IMR-90 (cell line): ENCODE measurements around the gene PRKCH. TPM values are rescaled to one million over a fixed set of nuclear protein-coding genes. Genes with fewer than 3 reads are reported as not detected.

Experiments
- ATAC-seq: fragments of 200-7000 bp; cut with Tn5 transposase; 2 replicates; pipeline ENCODE4 v1.9.1; 2020; ENCODE audit warnings: low read depth, mild to moderate bottlenecking, moderate library complexity
- BruUV-seq: library from RNA; stranded (reverse); fragments of 400-500 nt; replicated peaks from 2 replicates; lab custom pipeline; 2021; lab: Mats Ljungman, UMichigan
- CTCF ChIA-PET: fragments of 300-600 bp; formaldehyde crosslinking; extraction: SDS; loops from one replicate; lab custom pipeline; 2021; ENCODE audit warnings: antibody characterized with exemption; lab: Yijun Ruan, JAX
- POLR2A ChIA-PET: fragments of 300-600 bp; sonication (Branson Sonifier 250); formaldehyde crosslinking; loops from one replicate; lab custom pipeline; 2022; ENCODE audit warnings: antibody characterized with exemption; ENCODE audit not compliant: unreplicated experiment; lab: Charles Lee
- DNase-seq: peaks from one replicate; pipeline ENCODE4 v3.0.0; 2013
- H2AFZ ChIP-seq: replicated peaks from 2 replicates; pipeline ENCODE3; 2013; ENCODE audit warnings: low read length, mild to moderate bottlenecking; ENCODE audit not compliant: poor library complexity
- H2AK5ac ChIP-seq: 2 replicates; pipeline ENCODE4 v1.6.1; 2013; ENCODE audit warnings: low read depth, low read length, inconsistent platforms
- H2AK9ac ChIP-seq: replicated peaks from 2 replicates; pipeline ENCODE3; 2013; ENCODE audit warnings: mild to moderate bottlenecking, low read depth, low read length, moderate library complexity; ENCODE audit not compliant: poor library complexity
- H2BK120ac ChIP-seq: 2 replicates; pipeline ENCODE4 v1.6.1; 2013; ENCODE audit warnings: low read depth, low read length, inconsistent platforms
- H2BK15ac ChIP-seq: 3 replicates; pipeline ENCODE4 v1.6.1; 2013; ENCODE audit warnings: low read depth, low read length, inconsistent platforms
- H2BK20ac ChIP-seq: 2 replicates; pipeline ENCODE4 v1.6.1; 2013; ENCODE audit warnings: low read depth, mild to moderate bottlenecking, inconsistent platforms, low read length, moderate library complexity
- H2BK5ac ChIP-seq: 2 replicates; pipeline ENCODE4 v1.6.1; 2013; ENCODE audit warnings: mild to moderate bottlenecking, low read depth, low read length, inconsistent platforms; ENCODE audit not compliant: poor library complexity, severe bottlenecking
- H3K14ac ChIP-seq: replicated peaks from 2 replicates; pipeline ENCODE4 v1.6.1; 2013; ENCODE audit warnings: low read depth, low read length, inconsistent platforms
- H3K18ac ChIP-seq: 2 replicates; pipeline ENCODE4 v1.6.1; 2013; ENCODE audit warnings: low read depth, low read length, control low read depth
- H3K23ac ChIP-seq: 2 replicates; pipeline ENCODE4 v1.6.1; 2013; ENCODE audit warnings: low read depth, low read length, inconsistent platforms
- H3K27ac ChIP-seq: 2 replicates; pipeline ENCODE4 v1.5.1; 2013; ENCODE audit warnings: mild to moderate bottlenecking, control low read depth, low read length; ENCODE audit not compliant: insufficient read depth
- H3K27me3 ChIP-seq: 2 replicates; pipeline ENCODE4 v1.6.1; 2013; ENCODE audit warnings: low read length; ENCODE audit not compliant: control insufficient read depth, insufficient read depth
- H3K36me3 ChIP-seq: 2 replicates; pipeline ENCODE4 v1.6.1; 2013; ENCODE audit warnings: low read length, mixed read lengths; ENCODE audit not compliant: control insufficient read depth, insufficient read depth
- H3K4ac ChIP-seq: 2 replicates; pipeline ENCODE4 v1.6.1; 2013; ENCODE audit warnings: low read depth, low read length, inconsistent platforms
- H3K4me1 ChIP-seq: 2 replicates; pipeline ENCODE4 v1.6.1; 2013; ENCODE audit warnings: low read length, mixed read lengths; ENCODE audit not compliant: control insufficient read depth, insufficient read depth
- H3K4me2 ChIP-seq: 2 replicates; pipeline ENCODE4 v1.6.1; 2013; ENCODE audit warnings: low read depth, mild to moderate bottlenecking, control low read depth, low read length, moderate library complexity
- H3K4me3 ChIP-seq: 2 replicates; pipeline ENCODE4 v1.5.1; 2013; ENCODE audit warnings: low read depth, mild to moderate bottlenecking, control low read depth, low read length, moderate library complexity; ENCODE audit not compliant: insufficient read depth
- H3K56ac ChIP-seq: 2 replicates; pipeline ENCODE4 v1.6.1; 2013; ENCODE audit warnings: low read length, inconsistent platforms; ENCODE audit not compliant: insufficient read depth; ENCODE audit errors: extremely low read depth
- H3K79me1 ChIP-seq, 2 experiments: 2 replicates each; pipeline ENCODE4 v1.6.1; 2013; ENCODE audit warnings: low read length in 2 of 2, inconsistent platforms in 1 of 2, low read depth in 1 of 2
- H3K9ac ChIP-seq: 2 replicates; pipeline ENCODE4 v1.6.1; 2013; ENCODE audit warnings: low read depth, low read length, control low read depth
- H3K9me1 ChIP-seq: 2 replicates; pipeline ENCODE4 v1.6.1; 2013; ENCODE audit warnings: low read length, inconsistent platforms; ENCODE audit not compliant: insufficient read depth
- H3K9me3 ChIP-seq: 2 replicates; pipeline ENCODE4 v1.6.1; 2013; ENCODE audit warnings: low read length; ENCODE audit not compliant: control insufficient read depth, insufficient read depth
- H4K20me1 ChIP-seq: 2 replicates; pipeline ENCODE4 v1.6.1; 2013; ENCODE audit warnings: low read length, inconsistent platforms; ENCODE audit not compliant: insufficient read depth
- H4K5ac ChIP-seq: 2 replicates; pipeline ENCODE4 v1.6.1; 2013; ENCODE audit warnings: mild to moderate bottlenecking, low read depth, low read length, control low read depth
- H4K8ac ChIP-seq, 2 experiments: 2 replicates each; pipeline ENCODE4 v1.6.1; 2013; ENCODE audit warnings: low read depth in 2 of 2, low read length in 2 of 2, control low read depth in 1 of 2, inconsistent platforms in 1 of 2
- H4K91ac ChIP-seq: 2 replicates; pipeline ENCODE4 v1.6.1; 2013; ENCODE audit warnings: low read depth, low read length, inconsistent platforms; ENCODE audit not compliant: insufficient read depth
- BHLHE40 ChIP-seq: fragments of 150-350 bp; IDR thresholded peaks from 2 replicates; pipeline ENCODE4 v1.6.1; 2016; ENCODE audit warnings: mild to moderate bottlenecking, low read depth, low read length
- CEBPB ChIP-seq: IDR thresholded peaks from 2 replicates; pipeline ENCODE4 v1.6.1; 2012; ENCODE audit warnings: low read depth, low read length, improper control_type of control experiment
- CHD1 ChIP-seq: IDR thresholded peaks from 2 replicates; pipeline ENCODE4 v1.6.1; 2012; ENCODE audit warnings: low read depth, low read length, improper control_type of control experiment
- FOS ChIP-seq: fragments of 150-350 bp; IDR thresholded peaks from 2 replicates; pipeline ENCODE4 v1.6.1; 2016; ENCODE audit warnings: low read depth, low read length
- MAFK ChIP-seq: IDR thresholded peaks from 2 replicates; pipeline ENCODE4 v1.6.1; 2012; ENCODE audit warnings: low read depth, low read length, improper control_type of control experiment
- MAZ ChIP-seq: IDR thresholded peaks from 2 replicates; pipeline ENCODE4 v1.6.1; 2012; ENCODE audit warnings: low read depth, mild to moderate bottlenecking, low read length, improper control_type of control experiment, moderate library complexity, borderline replicate concordance
- MXI1 ChIP-seq: IDR thresholded peaks from 2 replicates; pipeline ENCODE4 v1.6.1; 2012; ENCODE audit warnings: low read depth, mild to moderate bottlenecking, low read length, moderate library complexity, borderline replicate concordance
- NFE2L2 ChIP-seq: fragments of 150-350 bp; IDR thresholded peaks from 2 replicates; pipeline ENCODE4 v1.6.1; 2016; ENCODE audit warnings: low read depth, mild to moderate bottlenecking, low read length
- POLR2A ChIP-seq: IDR thresholded peaks from 2 replicates; pipeline ENCODE4 v1.6.1; 2012; ENCODE audit warnings: mild to moderate bottlenecking, low read depth, low read length
- RAD21 ChIP-seq: IDR thresholded peaks from 2 replicates; pipeline ENCODE4 v1.6.1; 2012; ENCODE audit warnings: low read length, improper control_type of control experiment
- RCOR1 ChIP-seq: IDR thresholded peaks from 2 replicates; pipeline ENCODE4 v1.6.1; 2012; ENCODE audit warnings: mild to moderate bottlenecking, low read length, improper control_type of control experiment; ENCODE audit not compliant: insufficient replicate concordance
- RFX5 ChIP-seq: IDR thresholded peaks from 2 replicates; pipeline ENCODE4 v1.8.0; 2012; ENCODE audit warnings: low read depth, mild to moderate bottlenecking, low read length, moderate library complexity
- SMC3 ChIP-seq: fragments of 150-350 bp; IDR thresholded peaks from 2 replicates; pipeline ENCODE4 v1.6.1; 2016; ENCODE audit warnings: low read depth, mild to moderate bottlenecking, antibody characterized with exemption, low read length, moderate library complexity
- dilution Hi-C: fragments of 300-500 bp; cut with HindIII; formaldehyde crosslinking; loops from one replicate; pipeline ENCODE4 v1.14.3; 2018; ENCODE audit warnings: low sequenced_read_pairs; ENCODE audit not compliant: unreplicated experiment
- in situ Hi-C: fragments of 300-500 bp; cut with MboI; formaldehyde crosslinking; loops from 3 replicates; pipeline ENCODE4 v1.14.3; 2019; ENCODE audit warnings: low sequenced_read_pairs, inconsistent platforms, mixed read lengths
- intact Hi-C: fragments of 100-400 bp; cut with micrococcal nuclease; formaldehyde crosslinking; loops from 2 replicates; pipeline ENCODE4 v1.10.0; 2022
- polyA plus RNA-seq, 3 experiments: library from polyadenylated mRNA; depleted of rRNA; stranded (reverse); fragments of >200 nt; gene quantifications; 2 replicates each; pipeline ENCODE4 v1.2.3, GENCODE V29; 2012; ENCODE audit warnings: low replicate concordance in 1 of 3
- total RNA-seq: library from RNA; depleted of rRNA; stranded (reverse); fragments of >200 nt; gene quantifications from 2 replicates; pipeline ENCODE4 v1.2.3, GENCODE V29; 2012
- TF ChIP-seq, protein P1 (sequence below): fragments of 150-350 bp; IDR thresholded peaks from 2 replicates; pipeline ENCODE4 v1.6.1; 2017; ENCODE audit warnings: mild to moderate bottlenecking, antibody characterized with exemption, low read length, low read depth
- TF ChIP-seq, protein P2 (sequence below): conservative IDR thresholded peaks from 2 replicates; pipeline ENCODE4 v1.5.1; 2012; ENCODE audit warnings: mild to moderate bottlenecking, low read depth, low read length, improper control_type of control experiment
- TF ChIP-seq, protein P3 (sequence below): fragments of 150-350 bp; IDR thresholded peaks from 2 replicates; pipeline ENCODE4 v1.6.1; 2016; ENCODE audit warnings: low read depth, mild to moderate bottlenecking, low read length, moderate library complexity, borderline replicate concordance

Gene PRKCH
- total and polyA plus RNA-seq, 2 of the 4 experiments (the other 2 are of a cell fraction): 1.6 to 2.3 TPM

DNA sequence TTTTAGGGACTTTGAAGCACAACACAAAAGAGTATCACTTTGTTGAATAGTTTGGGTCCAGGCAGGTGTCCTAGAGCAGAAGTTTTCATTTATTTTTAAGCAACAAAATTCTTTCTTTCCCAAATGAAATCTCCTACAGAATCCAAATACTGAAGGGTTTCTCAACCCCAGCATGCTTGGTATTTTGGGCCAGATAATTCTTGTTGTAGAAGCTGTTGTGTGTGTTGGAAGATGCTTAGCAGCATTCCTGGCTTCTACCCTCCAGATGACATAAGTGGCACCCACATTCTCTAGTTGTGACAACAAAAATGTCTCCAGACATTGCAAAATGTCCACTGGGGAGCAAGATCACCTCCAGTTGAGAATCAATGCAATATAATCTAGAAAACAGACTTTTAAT, 97.8 kb downstream of the PRKCH start:
- Histone ChIP-seq H2AK5ac (no peak overlapping the region), H3K79me1 (no peaks in the 10 kb centered on the region), H3K4me2 (no peak overlapping the region), H2AFZ (no peak overlapping the region), H4K91ac (no peak overlapping the region), H4K8ac (no peak overlapping the region), H3K23ac (no peak overlapping the region), H3K4me1 (no peaks in the 10 kb centered on the region), H2BK5ac (no peak overlapping the region), H3K14ac (no peak overlapping the region), H3K27ac (no peak overlapping the region), H2BK120ac (no peak overlapping the region), H3K36me3 (no peaks in the 10 kb centered on the region), H3K56ac (no peak overlapping the region), H3K4ac (no peak overlapping the region), H3K9me1 (no peaks in the 10 kb centered on the region), H3K27me3 (peaks cover 44% of the 10 kb centered on the region), H3K9ac (no peak overlapping the region), H2BK20ac (no peak overlapping the region), H3K4me3 (no peak overlapping the region), H4K5ac (no peak overlapping the region), H3K9me3 (no peaks in the 10 kb centered on the region), H2BK15ac (no peak overlapping the region), H4K20me1 (no peaks in the 10 kb centered on the region), H2AK9ac (no peak overlapping the region), H3K18ac (no peak overlapping the region)
- ATAC-seq: no peak
- BruUV-seq: no TSS peak
- intact Hi-C loops: no loop called here
- POLR2A ChIA-PET: no interaction called here
- DNase-seq: no peak
- in situ Hi-C loops: no loop called here
- CTCF ChIA-PET: interaction anchor here (0.6 kb wide), 1 partner anchor 1421 kb away, joined by 3 read pairs; no protein-coding TSS in a partner anchor
- dilution Hi-C loops: no loop called here
- TF ChIP-seq MAZ (no peak), NFE2L2 (no peak), MAFK (no peak), POLR2A (no peak), SMC3 (no peak), FOS (no peak), CHD1 (no peak), RFX5 (no peak), CEBPB (no peak), MXI1 (no peak), RCOR1 (no peak), RAD21 (no peak), BHLHE40 (no peak)
- TF ChIP-seq, protein P1, sequence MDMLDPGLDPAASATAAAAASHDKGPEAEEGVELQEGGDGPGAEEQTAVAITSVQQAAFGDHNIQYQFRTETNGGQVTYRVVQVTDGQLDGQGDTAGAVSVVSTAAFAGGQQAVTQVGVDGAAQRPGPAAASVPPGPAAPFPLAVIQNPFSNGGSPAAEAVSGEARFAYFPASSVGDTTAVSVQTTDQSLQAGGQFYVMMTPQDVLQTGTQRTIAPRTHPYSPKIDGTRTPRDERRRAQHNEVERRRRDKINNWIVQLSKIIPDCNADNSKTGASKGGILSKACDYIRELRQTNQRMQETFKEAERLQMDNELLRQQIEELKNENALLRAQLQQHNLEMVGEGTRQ: no peak
- TF ChIP-seq, protein P2, sequence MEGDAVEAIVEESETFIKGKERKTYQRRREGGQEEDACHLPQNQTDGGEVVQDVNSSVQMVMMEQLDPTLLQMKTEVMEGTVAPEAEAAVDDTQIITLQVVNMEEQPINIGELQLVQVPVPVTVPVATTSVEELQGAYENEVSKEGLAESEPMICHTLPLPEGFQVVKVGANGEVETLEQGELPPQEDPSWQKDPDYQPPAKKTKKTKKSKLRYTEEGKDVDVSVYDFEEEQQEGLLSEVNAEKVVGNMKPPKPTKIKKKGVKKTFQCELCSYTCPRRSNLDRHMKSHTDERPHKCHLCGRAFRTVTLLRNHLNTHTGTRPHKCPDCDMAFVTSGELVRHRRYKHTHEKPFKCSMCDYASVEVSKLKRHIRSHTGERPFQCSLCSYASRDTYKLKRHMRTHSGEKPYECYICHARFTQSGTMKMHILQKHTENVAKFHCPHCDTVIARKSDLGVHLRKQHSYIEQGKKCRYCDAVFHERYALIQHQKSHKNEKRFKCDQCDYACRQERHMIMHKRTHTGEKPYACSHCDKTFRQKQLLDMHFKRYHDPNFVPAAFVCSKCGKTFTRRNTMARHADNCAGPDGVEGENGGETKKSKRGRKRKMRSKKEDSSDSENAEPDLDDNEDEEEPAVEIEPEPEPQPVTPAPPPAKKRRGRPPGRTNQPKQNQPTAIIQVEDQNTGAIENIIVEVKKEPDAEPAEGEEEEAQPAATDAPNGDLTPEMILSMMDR: no peak
- TF ChIP-seq, protein P3, sequence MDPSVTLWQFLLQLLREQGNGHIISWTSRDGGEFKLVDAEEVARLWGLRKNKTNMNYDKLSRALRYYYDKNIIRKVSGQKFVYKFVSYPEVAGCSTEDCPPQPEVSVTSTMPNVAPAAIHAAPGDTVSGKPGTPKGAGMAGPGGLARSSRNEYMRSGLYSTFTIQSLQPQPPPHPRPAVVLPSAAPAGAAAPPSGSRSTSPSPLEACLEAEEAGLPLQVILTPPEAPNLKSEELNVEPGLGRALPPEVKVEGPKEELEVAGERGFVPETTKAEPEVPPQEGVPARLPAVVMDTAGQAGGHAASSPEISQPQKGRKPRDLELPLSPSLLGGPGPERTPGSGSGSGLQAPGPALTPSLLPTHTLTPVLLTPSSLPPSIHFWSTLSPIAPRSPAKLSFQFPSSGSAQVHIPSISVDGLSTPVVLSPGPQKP: no peak
